Memory B cell (primary cell): Measurements from ENCODE around the gene C19orf85.

ENCODE experiments used
- ATAC-seq: fragments of 150-1000 bp; cut with Tn5 transposase; 2 replicates; pipeline ENCODE4 v1.10.0; 2021; ENCODE audit warnings: low read depth, mild to moderate bottlenecking, moderate library complexity
- DNase-seq, 2 donors: peaks; one replicate each; pipeline ENCODE4 v3.0.0; 2022; ENCODE audit warnings: low spot score in 2 of 2
- H3K27ac Mint-ChIP-seq: one replicate; pipeline ENCODE4 v1.8.0; 2022; ENCODE audit warnings: mild to moderate bottlenecking, moderate library complexity, mixed read lengths
- H3K27me3 Mint-ChIP-seq: one replicate; pipeline ENCODE4 v1.8.0; 2022; ENCODE audit warnings: mixed read lengths
- H3K36me3 Mint-ChIP-seq: one replicate; pipeline ENCODE4 v1.8.0; 2022; ENCODE audit warnings: mild to moderate bottlenecking, mixed read lengths
- H3K4me1 Mint-ChIP-seq: one replicate; pipeline ENCODE4 v1.8.0; 2022; ENCODE audit warnings: mixed read lengths
- H3K4me3 Mint-ChIP-seq: one replicate; pipeline ENCODE4 v1.8.0; 2022; ENCODE audit warnings: mild to moderate bottlenecking, moderate library complexity, mixed read lengths
- H3K9me3 Mint-ChIP-seq: one replicate; pipeline ENCODE4 v1.8.0; 2022; ENCODE audit warnings: mixed read lengths

The C19orf85 gene

DNA sequence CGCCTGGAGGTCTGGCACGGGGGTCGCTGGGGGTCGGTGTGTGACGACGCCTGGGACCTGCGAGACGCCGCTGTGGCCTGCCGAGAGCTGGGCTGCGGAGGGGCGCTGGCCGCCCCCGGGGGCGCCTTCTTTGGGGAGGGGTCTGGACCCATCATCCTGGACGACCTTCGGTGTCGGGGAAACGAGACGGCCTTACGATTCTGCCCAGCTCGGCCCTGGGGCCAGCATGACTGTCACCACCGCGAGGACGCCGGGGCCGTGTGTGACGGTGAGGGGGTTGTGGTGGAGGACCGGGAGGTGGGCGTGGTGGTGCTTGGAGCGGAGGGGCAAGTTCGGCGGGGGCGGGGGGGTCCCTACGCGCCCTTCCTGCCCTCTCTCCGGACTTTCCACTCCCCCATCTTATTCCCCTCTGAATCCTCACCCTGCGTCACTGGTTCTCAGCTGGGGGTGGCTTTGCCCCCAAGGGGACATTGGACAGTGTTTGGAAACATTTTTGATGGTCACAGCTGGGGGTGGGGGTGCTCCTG lies 29.2 kb upstream of the C19orf85 start:
- no peak overlapping the region for H3K4me3 Mint-ChIP-seq
- H3K27me3 Mint-ChIP-seq, result peaks cover 9% of the 10 kb centered on the region
- H3K27ac Mint-ChIP-seq, result no peak overlapping the region
- peaks cover 3% of the 10 kb centered on the region for H3K4me1 Mint-ChIP-seq
- no peak for ATAC-seq
- no peaks in the 10 kb centered on the region for H3K9me3 Mint-ChIP-seq
- no peak for DNase-seq
- no peaks in the 10 kb centered on the region for H3K36me3 Mint-ChIP-seq

DNA sequence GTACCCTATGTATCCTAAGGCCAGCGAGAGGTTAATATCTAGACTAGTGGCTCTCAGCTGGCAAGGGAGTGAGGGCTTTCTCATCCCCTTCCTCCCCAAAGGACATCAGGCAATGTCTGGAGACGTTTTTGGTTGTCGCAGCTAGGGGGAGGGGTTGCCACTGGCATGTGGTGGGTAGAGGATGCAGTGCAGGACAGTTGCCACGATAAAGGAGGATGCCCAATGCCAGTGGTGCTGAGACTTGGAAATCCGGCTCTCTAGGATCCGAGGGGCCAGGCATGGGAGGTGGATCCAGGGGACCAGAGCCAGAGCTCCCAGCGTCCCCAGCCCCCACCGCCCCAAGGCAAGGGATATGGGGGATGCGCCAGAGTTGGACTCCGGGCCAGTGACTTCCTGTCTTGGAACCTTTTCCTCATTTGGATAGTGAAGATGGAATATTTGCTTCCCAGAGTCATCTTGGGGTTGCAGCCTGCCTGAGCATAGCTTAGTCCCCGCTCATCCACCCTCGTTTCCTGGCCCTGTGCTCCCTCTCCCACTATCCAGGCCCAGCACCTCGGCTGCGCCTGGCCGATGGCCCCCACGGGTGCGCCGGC lies 28.6 kb upstream of the C19orf85 start:
- ATAC-seq, result no peak

DNA sequence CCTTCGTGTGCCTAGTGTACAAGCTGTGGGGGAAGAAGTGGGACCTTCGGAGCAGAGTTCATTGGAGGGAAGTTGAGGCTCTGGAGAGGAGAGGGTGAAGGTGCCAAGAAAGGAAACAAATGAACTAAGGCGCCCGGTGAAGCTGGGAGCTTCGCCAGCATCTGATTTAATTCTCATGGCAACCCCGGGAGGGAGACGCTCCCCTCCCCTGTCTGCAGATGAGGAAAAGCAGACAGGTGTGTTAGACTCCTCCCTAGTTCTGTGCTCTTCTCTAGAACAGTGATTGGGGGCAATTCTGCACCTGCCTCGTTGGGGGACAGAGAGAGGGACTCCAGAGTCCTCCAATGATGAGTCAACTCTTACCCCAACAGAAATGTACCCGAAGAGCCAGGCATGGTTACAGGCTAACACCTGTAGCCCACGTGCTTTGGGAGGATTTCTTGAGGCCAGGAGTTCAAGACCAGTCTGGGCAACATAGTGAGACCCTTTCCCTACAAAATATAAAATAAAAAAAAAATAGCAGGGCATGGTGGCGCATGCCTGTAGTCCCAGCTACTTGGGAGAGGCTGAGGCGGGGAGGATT lies 27.9 kb upstream of the C19orf85 start:
- ATAC-seq, result no peak
- no peaks in the 10 kb centered on the region for H3K36me3 Mint-ChIP-seq
- no peak overlapping the region for H3K4me3 Mint-ChIP-seq
- H3K27me3 Mint-ChIP-seq, result peaks cover 9% of the 10 kb centered on the region
- H3K4me1 Mint-ChIP-seq, result peaks cover 6% of the 10 kb centered on the region
- DNase-seq, result no peak
- no peaks in the 10 kb centered on the region for H3K9me3 Mint-ChIP-seq
- H3K27ac Mint-ChIP-seq, result no peak overlapping the region

More for the DNA sequence above, 28.6 kb upstream of the C19orf85 start:
- no peaks in the 10 kb centered on the region for H3K36me3 Mint-ChIP-seq
- no peak for DNase-seq
- H3K4me1 Mint-ChIP-seq, result peaks cover 6% of the 10 kb centered on the region
- H3K27ac Mint-ChIP-seq, result no peak overlapping the region
- H3K9me3 Mint-ChIP-seq, result no peaks in the 10 kb centered on the region
- no peak overlapping the region for H3K4me3 Mint-ChIP-seq
- H3K27me3 Mint-ChIP-seq, result peaks cover 9% of the 10 kb centered on the region

DNA sequence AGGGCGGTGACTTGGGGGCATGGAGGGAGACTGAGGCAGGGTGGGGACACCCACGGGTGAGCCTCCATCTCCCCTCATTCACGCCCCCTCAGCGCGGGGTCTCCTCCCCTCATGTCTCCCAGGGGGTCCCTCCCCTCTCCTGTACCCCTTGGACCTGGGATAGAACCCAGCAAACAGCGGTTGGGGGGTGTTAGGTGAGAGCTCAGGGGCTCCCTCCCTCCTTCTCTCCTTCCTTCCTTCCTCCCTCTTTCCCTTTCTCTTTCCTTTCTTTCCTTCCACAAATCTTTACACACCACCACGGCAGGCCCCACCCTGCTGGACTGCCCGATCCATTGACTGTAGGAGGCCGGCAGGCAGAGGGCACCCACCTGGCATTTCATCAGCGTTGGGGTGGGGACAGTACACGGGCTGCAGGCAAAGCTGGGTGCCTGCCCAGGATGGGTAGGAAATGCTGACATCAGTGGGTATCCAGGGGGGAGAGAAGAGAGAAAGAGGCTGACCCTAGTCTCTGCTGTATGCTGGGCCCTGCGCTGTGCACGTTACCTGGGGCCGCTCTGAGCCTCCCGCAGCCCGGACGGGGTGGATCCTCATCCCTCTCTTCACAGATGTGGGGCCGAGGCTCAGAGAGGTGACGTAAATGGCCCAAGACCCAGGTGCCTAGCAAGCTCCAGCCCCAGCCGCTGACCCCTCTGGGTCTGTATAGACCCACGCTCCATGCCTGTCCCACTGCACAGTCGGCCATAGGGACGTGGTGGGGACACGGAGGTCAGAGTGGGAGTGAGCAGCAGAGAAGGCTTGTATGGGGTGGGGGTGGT lies 27.2 kb upstream of the C19orf85 start:
- no peak overlapping the region for H3K4me3 Mint-ChIP-seq
- no peak overlapping the region for H3K27ac Mint-ChIP-seq
- H3K27me3 Mint-ChIP-seq, result peaks cover 9% of the 10 kb centered on the region

DNA sequence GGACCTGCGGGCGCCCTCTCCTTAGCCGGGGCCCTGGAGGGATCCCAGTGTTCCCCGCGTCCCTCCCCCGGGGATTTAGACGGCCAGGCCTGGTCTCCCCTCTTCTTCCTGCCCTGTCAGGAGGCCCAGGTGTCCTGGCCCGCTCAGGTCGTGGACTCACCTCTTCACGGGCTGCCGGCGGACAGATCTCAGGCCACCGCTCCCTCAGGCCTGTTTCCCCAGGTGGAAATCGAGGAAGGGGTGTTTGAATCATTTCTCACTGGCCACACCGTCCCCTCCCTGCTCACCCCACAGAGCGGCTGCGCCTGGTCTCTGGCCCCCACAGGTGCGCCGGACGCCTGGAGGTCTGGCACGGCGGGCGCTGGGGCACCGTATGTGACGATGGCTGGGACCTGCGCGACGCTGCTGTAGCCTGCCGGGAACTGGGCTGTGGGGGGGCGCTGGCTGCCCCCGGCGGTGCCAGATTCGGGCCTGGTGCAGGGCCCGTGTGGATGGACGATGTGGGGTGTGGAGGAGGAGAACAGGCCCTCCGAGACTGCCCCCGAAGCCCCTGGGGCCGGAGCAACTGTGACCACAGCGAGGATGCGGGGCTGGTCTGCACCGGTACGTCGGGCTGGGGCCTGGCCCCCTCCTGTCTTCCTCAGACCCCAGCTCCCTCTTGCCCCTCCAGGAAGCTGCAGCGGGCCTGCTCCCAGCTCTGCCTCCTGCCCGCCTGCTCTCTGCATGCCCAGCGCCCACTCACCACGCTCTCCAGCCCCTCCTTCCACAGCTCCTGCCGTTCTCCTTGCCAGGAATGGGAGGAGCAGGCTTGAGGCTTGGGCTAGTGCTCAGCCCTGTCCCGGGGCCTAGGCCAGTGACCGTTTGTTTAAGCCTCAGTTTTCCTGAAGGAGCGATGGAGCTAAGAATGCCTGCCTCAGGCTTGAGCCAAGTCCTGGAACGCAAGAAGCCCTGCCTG lies 26.2 kb upstream of the C19orf85 start:
- ATAC-seq (no peak), DNase-seq (no peak)
- peaks cover 10% of the 10 kb centered on the region for H3K4me1 Mint-ChIP-seq
- H3K36me3 Mint-ChIP-seq, result no peaks in the 10 kb centered on the region
- H3K27ac Mint-ChIP-seq, result no peak overlapping the region
- H3K27me3 Mint-ChIP-seq, result peaks cover 9% of the 10 kb centered on the region
- H3K9me3 Mint-ChIP-seq, result no peaks in the 10 kb centered on the region
- H3K4me3 Mint-ChIP-seq, result no peak overlapping the region

More for the DNA sequence above, 27.2 kb upstream of the C19orf85 start:
- H3K9me3 Mint-ChIP-seq, result no peaks in the 10 kb centered on the region
- H3K36me3 Mint-ChIP-seq, result no peaks in the 10 kb centered on the region
- peaks cover 6% of the 10 kb centered on the region for H3K4me1 Mint-ChIP-seq
- no peak for ATAC-seq
- no peak for DNase-seq

DNA sequence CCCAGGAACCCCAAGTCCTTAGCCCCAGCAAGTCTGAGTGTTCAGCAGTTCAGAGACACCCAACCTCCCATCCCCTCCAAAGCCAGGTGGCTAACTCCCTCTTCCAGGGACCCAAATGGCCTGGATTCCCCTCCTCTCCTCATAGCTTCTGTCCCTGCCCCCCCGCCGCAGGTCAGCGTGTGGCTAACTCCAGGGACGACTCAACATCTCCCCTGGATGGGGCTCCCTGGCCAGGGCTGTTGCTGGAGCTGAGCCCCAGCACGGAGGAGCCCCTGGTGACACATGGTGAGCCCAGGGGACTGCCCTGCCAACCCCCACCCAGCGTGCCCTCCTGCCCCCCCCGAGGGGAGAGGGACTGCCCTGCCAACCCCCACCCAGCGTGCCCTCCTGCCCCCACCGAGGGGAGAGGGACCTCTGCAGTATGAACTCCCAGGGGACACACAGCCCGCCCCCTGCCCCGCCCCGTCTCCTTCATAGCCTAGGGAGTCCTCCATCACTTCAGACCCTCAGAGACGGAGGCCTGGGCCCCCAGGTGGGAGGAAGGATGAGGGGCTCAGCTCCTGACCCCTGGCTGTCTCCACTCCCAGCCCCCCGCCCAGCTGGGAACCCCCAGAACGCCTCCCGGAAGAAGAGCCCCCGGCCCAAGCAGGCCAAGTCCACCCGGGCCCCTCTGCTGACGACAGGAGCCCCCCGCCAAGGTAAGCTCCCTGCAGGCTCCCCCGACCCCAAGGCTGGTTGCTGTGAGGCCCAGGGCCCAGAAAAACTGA lies 25.3 kb upstream of the C19orf85 start:
- Mint-ChIP-seq H3K9me3 (no peaks in the 10 kb centered on the region), H3K27ac (no peak overlapping the region), H3K36me3 (no peaks in the 10 kb centered on the region), H3K4me3 (no peak overlapping the region), H3K4me1 (peaks cover 10% of the 10 kb centered on the region), H3K27me3 (peaks cover 9% of the 10 kb centered on the region)
- DNase-seq (no peak), ATAC-seq (no peak)

DNA sequence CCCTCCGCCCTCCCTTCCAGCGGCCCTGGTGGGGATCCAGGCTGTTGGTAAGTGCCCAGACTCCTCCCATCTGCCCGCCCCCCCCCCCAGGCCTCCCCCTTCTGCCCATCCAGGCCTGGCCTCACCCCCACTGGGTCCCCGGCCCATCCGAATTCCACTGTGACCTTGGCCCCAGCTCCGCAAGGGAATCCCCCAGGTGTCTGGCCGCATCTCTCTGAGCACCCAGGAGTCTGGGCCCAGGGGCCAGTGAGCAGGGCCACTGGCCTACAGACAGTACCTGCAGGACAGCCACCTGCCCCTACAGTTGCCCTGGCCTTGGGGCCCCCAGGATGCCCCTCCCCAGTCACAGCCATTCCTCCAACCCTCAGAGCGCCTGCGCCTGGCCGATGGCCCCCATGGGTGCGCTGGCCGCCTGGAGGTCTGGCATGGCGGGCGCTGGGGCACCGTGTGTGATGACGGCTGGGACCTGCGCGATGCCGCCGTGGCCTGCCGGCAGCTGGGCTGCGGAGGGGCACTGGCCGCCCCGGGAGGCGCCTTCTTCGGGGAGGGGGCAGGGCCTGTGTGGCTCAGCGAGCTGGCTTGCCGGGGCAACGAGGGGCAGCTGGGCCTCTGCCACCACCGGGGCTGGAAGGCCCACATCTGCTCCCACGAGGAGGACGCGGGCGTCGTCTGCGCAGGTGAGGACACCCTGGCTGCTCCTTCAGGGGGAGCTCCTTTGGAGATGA lies 24.6 kb upstream of the C19orf85 start:
- no peak for DNase-seq
- Mint-ChIP-seq H3K9me3 (no peaks in the 10 kb centered on the region), H3K4me1 (peaks cover 8% of the 10 kb centered on the region), H3K27ac (no peak overlapping the region), H3K27me3 (peaks cover 8% of the 10 kb centered on the region), H3K4me3 (no peak overlapping the region), H3K36me3 (no peaks in the 10 kb centered on the region)
- ATAC-seq, result no peak

DNA sequence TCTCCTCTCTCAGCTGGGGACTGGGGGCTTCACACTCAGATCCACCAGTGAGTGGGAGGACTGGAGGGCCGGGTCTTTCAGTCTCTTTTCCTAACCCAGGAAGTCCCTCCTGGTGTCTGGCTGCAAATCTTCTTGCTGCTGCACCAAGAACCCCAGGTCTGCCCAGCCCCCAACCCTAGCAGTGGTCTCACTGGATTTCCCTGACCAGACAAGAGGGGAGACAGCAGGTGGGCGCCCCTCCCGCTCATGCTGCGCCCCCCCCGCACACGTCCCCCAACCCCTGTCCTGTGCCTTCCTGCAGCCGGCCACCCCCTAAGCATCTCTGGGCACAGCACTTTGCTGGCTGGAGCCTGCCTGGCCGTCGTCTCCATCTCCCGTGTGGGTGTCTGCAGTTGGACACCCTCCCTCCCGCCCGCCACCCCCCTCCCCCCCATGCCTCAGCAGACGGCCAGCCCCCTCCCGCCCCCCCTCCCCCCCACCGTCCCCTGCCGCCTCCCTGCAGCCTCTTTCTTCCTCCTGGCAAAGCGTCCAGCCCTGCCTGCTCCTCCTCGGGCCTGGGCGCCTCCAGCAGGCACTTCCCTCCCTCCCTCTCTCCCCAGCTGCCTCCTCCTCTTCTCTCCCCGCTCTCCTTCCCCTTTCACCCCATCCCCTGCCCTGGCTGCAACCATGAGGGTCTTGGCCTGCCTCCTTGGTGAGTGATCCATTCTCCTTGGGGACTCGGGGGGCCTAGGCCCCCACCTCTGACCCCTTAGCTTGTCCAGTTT lies 23.6 kb upstream of the C19orf85 start, which contains the start of gene SSC5D:
SSC5D (plus strand) TSS at position 513 of the 764 bp plus-strand sequence; CDS start at position 667, 154 bp downstream.
- H3K4me1 Mint-ChIP-seq, result peaks cover 7% of the 10 kb centered on the region
- H3K4me3 Mint-ChIP-seq, result no peak within 1 kb of the TSS
- DNase-seq (no peak), ATAC-seq (no peak)
- H3K9me3 Mint-ChIP-seq, result no peaks in the 10 kb centered on the region
- H3K27ac Mint-ChIP-seq, result peak within 1 kb of the TSS; percentile 67
- H3K27me3 Mint-ChIP-seq, result peaks cover 8% of the 10 kb centered on the region
- H3K36me3 Mint-ChIP-seq, result no peaks in the 10 kb centered on the region

DNA sequence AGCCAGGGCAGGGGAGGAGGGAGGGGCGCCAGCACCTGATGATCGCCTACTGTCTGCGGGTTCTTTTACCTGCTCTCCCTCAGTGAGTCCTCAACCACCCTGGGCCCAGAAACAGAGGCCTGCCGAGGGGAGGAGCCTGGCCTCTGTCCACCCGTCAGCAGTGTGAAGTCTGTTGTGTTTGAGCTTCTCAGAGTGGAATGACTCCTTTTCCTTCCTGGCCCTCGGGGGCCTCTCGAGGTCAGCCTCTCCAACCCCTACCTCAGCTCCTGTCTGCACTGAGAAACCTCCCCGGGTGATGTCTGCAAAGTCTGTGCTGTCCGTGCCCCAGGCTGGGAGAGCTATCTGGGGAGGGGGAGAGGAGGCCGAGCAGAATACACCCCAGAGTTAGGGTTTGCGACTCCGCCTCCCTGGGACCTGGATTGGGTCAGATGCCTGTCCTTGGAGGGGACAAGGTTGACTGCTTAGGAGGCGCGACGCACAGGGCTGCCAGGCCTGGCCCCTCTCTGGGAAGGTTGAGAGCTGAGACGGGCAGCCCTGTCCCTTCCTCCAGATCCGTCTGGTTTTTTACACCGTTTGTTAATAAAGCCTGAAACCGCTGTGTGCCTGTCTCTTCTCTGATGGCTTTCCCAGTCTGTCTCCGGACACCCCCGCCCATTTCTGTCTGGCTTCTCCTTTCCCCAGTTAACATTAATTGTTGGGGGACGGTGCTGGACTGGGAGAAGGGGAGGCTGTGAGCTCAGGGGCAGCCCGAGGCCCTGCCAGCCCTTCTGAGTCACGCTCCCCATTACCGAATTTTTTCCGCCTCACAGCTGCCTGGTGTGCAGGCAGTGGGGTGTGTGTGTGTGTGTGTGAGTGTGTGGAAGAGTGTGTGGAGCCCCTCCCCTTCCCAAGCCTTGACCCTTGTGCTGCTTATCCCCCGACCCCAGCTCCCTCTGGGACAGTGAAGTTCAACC lies 22.7 kb upstream of the C19orf85 start:
- Mint-ChIP-seq H3K27ac (peak overlapping the region; percentile 67), H3K9me3 (no peaks in the 10 kb centered on the region), H3K4me3 (peak overlapping the region; percentile 32), H3K27me3 (peaks cover 5% of the 10 kb centered on the region), H3K36me3 (no peaks in the 10 kb centered on the region), H3K4me1 (peaks cover 7% of the 10 kb centered on the region)
- no peak for ATAC-seq
- DNase-seq, result no peak

DNA sequence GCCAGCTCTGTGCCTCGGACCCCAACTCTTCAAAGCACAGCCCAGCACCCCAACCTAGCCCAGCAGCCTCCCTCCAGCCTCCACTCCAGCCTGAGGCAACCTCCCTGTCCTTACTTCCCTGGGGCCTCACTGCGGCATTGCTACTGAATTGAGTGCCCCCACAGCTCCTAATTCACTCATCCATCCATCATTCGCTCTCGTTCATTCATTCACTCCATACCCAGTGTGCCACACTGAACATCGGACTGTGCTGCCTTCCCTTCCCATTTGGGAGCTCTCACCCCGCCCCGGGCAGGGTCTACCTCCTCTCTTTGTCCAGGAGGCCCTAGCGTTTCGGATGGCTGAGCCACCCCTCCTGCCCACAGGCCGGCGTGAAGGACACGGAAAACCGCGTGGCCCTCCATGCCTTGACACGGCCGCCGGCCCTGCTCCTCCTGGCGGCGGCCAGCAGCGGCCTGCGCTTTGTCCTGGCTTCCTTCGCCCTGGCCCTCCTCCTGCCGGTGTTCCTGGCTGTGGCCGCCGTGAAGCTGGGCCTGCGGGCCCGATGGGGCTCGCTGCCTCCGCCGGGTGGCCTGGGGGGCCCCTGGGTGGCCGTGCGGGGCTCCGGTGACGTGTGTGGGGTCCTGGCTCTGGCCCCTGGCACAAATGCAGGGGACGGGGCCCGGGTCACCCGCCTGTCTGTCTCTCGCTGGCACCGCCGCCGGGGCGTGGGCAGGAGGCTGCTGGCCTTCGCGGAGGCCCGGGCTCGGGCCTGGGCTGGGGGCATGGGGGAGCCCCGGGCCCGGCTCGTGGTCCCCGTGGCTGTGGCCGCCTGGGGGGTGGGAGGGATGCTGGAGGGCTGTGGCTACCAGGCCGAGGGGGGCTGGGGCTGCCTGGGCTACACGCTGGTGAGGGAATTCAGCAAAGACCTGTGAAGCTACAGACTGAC lies 21.8 kb upstream of the C19orf85 start:
- no peaks in the 10 kb centered on the region for H3K27me3 Mint-ChIP-seq
- peaks cover 7% of the 10 kb centered on the region for H3K4me1 Mint-ChIP-seq
- H3K9me3 Mint-ChIP-seq, result no peaks in the 10 kb centered on the region
- H3K4me3 Mint-ChIP-seq, result peak overlapping the region; percentile 68
- ATAC-seq (no peak), DNase-seq (no peak)
- H3K27ac Mint-ChIP-seq, result peak overlapping the region; percentile 67
- H3K36me3 Mint-ChIP-seq, result no peaks in the 10 kb centered on the region
